Dermis microvascular lymphatic vessel endothelial cell (primary cell): ENCODE data around the gene TPCN2. TPM values are rescaled to one million over a fixed set of nuclear protein-coding genes. Genes with fewer than 3 reads are reported as not detected.
"Not testable (repeated sequence)": the region's sequence is repeated elsewhere in the genome, so short reads cannot be mapped to it uniquely, and the experiment has no call there.

ENCODE experiments used
- DNase-seq, 2 donors: peaks; one replicate each; pipeline versions ENCODE4 v3.0.0 to v3.0.0-alpha.2; 2010; ENCODE audit warnings: low read depth in 2 of 2
- total RNA-seq: library from RNA; depleted of rRNA; stranded (reverse); fragments of >200 nt; gene quantifications from 2 replicates; pipeline ENCODE4 v1.2.1, GENCODE V29; 2014

TPCN2 gene
- total RNA-seq, 1 donor from 2014 or later, result 9.1 TPM

DNA sequence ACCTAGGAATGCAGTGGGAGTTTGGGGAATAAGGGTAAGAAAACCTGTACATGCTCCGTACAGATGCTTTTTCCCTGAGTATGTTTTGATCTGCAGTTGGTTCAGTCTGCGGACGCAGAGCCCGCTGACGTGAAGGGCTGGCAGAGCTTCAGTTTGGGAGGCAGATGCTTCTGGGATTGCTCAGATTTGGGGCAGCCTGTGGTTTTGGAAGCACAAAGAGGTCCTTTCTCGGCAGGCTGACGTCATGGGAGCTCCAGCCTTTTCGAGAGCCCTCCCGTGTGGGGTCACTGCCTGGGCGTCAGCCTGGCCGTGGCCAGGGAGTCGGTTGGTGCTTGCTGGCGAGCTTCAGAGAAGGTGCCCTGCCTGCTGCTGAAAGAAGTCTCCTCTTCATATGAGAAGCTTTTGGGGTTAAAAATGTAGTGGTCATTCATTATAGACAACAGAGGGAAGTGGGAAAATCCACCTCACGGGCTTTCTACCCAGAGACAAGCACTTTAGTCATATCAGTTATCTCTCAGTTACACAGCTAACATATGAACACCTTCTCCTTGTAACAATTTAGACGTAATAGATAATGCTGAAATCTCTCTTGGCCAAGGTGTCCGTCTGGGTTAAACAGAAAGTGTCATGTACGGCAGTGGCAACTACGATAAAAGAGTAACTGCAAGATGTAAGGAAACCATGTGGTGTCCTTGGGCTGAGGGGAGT lies 26.8 kb downstream of the TPCN2 start:
- no peak for DNase-seq

DNA sequence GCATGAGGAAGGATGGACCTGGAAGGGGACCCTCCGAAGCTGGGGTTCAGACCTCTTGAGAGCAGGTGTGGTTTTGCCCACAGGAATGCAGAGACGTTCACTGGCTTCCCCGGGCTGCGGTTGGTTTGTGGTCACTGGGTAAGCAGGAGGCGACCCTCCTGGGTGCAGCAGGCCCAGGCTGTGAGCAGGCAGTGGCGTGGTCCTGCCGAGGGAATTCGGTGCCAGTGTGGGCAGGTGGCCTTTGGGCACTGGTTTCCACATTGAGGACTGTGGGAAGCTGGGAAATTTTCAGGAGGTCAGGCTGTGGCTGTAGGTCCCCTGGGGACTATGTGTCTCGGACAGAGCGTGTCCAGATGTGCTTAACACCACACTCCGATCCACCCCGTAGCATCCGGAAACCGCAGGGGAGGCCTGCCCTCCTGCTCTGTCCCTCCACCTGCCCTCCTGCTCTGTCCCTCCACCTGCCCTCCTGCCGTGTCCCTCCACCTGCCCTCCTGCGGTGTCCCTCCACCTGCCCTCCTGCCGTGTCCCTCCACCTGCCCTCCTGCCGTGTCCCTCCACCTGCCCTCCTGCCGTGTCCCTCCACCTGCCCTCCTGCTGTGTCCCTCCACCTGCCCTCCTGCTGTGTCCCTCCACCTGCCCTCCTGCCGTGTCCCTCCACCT lies 27.5 kb downstream of the TPCN2 start:
- DNase-seq, result no peak

- DNase-seq, result not testable (repeated sequence)
These were observed 28.2 kb downstream of the TPCN2 start for GRCh38 chr11:69076977-69077376.

DNA sequence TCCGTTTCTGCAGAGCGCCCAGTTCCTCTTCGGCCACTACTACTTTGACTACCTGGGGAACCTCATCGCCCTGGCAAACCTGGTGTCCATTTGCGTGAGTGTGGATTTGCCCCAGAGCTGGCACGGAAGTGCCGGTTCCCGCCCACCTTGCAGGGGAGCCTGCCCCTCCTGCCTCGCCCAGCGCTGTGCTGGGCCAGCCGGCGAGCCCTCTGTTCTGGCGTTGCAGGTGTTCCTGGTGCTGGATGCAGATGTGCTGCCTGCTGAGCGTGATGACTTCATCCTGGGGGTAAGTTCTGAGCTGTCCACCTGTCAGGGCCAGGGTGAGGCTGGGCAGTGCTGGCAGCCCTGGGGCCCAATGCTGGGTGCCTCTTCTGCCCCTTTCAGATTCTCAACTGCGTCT lies 29.8 kb downstream of the TPCN2 start:
- DNase-seq, result no peak

GRCh38 chr11:69078930-69079605 lies 30.3 kb downstream of the TPCN2 start:
- no peak for DNase-seq

DNA sequence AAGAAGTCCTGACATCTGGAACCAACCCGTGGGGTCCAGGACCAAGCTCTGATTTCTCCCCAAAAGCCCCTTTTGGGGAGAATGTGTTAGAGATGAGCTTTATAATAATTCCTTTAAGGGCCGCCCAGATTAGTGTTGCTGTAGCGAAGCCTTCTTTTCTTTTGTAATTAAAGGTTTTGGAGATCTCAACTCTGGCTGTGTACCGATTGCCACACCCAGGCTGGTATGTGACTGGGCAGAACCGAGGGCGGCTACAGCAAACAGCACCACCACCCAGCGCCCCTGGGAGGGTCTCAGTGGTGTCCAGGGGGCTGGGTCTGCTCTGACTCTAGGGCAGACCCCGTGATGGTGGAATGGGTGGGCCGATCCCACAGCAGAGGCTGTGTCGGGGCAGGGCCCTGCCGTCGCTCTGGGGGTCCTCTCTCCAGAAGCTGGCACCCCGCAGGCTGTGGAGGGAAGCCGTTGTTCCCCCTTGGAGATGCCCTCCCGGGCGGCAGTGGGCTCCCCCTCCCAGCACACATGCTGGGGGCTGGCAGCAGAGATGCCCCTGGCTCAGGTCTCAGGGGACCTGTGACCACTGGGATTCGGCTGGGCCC lies 31.0 kb downstream of the TPCN2 start:
- no peak for DNase-seq

DNA sequence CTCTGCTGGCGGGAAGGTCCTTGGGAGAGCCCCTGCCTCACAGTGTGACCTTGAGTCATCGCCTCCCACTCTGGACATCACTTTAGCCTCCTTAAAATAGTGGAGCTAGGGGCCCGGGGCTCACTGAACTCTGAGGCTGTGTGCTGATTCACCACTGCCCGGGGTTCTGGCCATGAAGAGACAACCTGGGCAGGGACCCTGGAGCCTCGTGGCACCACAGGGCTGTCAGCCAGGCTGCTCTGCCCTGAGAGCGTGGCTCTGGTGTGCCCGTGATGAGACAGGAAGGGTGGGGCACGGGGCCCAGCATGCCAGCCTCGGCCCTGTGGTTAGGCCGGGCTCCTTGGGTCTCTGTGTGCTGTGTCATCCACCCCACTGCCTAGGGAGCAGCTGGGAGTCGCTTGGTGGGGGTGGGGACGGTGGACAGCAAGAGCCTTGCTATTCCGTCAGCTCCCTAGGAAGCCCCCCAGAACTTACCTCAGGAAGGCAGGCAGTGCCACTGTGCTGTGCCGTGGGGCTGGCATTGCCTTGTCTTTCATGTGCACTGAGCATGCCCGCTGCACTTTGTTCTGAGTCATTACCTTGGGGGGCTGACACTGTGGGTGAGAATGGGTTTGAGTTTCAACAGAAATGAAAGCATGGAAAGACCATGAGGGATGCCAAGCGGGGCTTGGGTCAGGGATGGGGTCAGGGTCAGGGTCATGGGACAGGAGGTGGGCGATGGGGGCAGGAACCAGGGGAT lies 31.7 kb downstream of the TPCN2 start:
- no peak for DNase-seq

DNA sequence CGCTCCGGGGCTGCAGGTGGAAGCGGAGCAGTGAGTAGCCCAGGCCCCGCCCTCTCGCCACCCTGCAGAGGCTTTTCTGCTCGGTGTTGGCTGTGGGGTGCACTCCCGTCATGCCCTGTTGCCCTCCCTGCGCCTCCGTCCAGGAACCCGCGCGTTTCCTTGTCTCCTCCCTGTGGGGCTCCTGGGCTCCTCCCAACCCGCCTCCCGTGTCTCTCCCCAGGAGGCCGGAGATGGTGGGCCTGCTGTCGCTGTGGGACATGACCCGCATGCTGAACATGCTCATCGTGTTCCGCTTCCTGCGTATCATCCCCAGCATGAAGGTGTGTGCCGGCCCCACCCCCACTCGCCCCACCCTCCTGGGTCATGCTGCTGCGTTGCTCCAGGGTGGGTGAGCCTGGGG lies 32.4 kb downstream of the TPCN2 start:
- no peak for DNase-seq

DNA sequence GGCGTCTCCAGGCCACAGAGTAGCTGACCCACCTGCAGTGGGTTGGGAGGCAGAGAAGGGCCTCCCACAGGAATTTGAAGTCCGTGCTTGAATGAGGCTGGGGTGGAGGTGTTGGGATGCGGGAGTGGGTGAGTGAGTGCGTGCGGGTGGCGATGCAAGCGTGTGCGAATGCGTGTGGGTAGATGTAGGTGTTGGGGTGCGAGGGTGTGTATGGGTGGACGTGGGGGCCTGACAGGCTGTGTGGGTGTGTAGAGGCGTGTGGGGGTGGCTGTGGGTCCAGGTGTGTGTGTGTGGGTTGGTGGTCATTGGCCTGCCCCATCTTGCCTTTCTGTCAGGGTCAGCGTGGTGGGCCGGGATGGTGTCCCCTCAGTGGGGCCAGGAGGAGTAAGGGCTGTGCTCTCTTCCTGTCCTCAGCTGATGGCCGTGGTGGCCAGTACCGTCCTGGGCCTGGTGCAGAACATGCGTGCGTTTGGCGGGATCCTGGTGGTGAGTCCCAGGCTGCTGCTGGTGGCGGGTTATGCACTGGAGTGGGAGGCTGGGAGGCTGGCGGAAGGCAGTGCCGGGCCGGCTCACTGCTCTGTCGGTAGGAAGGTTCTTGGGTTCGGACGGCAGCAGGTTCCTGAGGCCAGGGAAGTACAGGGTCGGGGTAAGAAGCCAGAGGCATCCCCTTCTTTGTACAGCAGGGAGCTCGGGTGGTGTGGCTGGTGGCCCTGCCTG lies 35.0 kb downstream of the TPCN2 start:
- DNase-seq, result no peak

- DNase-seq, result no peak
These were observed 35.6 kb downstream of the TPCN2 start for GRCh38 chr11:69084371-69084770.

DNA sequence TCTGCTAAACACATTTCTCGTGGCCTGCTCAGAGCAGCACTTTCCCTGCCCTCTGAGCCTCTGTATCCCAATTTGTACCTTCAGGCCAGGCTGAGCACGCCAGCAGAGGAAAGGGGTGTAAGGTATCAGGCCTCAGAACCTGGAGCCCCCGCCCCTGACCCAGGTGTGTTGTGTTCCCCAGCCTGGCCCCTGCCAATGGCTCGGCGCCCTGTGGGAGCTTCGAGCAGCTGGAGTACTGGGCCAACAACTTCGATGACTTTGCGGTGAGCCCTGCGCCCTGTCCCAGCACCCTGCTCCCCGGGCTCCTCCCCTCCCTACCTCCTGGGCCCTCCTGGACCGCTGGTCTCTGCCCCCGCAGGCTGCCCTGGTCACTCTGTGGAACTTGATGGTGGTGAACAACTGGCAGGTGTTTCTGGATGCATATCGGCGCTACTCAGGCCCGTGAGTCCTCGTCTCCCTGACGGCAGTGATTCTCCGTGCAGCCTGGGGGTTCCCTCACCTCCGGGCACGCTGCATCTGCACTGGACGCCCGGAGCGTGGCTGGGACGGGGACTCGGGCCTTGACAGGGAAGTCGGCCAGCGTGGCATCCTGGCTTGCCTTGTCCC lies 36.9 kb downstream of the TPCN2 start:
- DNase-seq, result no peak

DNA sequence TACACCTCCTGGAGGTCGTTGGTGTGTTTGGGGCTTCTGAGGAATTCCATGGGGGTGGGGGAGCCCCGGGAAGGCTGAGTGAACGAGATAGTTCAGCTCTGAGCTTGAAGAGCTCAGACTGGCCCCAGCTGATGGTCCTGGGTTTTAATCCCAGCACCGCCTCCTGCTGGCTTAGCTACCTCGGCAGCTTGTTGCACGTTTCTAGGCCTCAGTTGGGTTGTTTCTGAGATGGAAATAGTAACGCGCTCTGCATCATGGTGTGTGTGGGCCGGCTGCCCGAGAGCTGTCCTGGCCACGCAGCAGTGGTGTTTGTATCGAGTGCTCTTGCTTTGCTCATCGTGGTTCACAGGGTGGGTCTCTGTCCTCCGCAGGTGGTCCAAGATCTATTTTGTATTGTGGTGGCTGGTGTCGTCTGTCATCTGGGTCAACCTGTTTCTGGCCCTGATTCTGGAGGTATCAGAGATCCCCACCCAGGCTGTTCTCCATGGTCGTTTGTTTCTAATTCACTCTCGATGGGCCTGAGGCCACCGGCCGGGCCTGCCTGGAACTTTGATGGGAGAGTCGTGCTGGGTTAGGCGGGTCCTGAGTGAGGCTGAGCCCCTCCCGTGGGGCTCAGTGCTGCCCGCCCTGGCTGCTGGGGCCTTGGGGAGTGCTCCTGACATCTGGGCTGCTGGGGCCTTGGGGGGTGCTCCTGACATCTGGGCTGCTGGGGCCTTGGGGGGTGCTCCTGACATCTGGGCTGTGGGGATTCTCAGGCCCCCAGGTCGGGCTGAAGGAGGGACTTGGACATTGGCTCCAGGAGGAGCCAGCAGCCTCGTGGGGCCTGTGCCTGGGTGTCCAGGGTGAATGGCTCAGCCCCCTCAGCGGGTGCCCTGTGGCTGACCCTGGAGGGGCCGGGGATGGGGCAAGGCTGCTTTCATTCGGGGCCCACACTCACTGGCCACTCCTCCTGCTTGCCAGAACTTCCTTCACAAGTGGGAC lies 37.7 kb downstream of the TPCN2 start:
- no peak for DNase-seq

DNA sequence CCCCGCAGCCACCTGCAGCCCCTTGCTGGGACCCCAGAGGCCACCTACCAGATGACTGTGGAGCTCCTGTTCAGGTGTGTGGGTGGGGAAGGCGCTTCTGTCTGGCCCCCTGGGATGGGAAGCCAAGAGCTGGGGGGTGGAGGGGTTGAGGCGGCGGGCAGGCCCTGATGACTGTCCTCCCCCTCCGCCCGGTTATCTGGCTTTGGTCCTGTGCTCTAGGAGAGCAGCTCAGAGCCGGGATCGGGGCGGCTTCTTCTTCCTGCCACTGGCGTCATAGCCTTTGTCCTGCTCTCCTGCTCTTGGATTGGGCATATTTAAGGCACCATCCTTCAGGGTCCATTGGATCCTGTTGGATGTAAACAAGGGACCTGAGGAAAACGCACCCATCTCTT lies 38.4 kb downstream of the TPCN2 start:
- DNase-seq, result no peak

DNA sequence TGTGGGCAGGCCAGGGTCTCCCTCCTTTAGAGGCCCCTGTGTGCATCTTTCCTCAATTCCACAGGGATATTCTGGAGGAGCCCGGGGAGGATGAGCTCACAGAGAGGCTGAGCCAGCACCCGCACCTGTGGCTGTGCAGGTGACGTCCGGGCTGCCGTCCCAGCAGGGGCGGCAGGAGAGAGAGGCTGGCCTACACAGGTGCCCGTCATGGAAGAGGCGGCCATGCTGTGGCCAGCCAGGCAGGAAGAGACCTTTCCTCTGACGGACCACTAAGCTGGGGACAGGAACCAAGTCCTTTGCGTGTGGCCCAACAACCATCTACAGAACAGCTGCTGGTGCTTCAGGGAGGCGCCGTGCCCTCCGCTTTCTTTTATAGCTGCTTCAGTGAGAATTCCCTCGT lies 39.1 kb downstream of the TPCN2 start:
- no peak for DNase-seq

GRCh38 chr11:69088676-69089146 lies 40.0 kb downstream of the TPCN2 start:
- peak; percentile 66 to 78 for DNase-seq

GRCh38 chr11:69089258-69089657 lies 40.5 kb downstream of the TPCN2 start:
- peak in 1 of 2 donors; percentile 33 for DNase-seq

DNA sequence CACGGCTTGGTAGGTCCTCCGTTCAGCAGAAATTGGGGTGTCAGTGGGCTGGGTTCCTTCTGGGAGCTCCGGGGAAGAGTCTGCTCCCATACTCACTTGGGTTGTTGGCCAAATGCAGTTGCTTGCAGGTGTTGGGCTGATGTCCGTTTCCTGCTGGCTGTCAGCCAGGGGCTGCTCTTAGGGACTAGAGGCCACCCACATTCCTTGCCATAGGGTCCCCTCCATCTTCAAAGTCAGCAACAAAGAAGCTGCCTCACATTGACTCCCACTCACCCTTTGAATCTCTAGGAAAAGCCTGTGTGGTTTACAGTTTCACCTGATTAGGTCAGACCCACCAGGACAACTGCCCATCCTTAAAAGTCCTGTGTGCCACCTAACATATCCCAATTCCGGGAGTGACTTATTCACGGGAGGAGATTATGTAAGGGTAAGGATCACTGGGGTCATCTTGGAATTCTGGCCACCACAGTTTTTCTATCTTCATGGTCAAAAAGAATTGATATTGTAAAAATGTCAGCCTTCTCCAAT lies 43.0 kb downstream of the TPCN2 start:
- no peak for DNase-seq

GRCh38 chr11:69092263-69092662 lies 43.5 kb downstream of the TPCN2 start:
- DNase-seq, result no peak

DNA sequence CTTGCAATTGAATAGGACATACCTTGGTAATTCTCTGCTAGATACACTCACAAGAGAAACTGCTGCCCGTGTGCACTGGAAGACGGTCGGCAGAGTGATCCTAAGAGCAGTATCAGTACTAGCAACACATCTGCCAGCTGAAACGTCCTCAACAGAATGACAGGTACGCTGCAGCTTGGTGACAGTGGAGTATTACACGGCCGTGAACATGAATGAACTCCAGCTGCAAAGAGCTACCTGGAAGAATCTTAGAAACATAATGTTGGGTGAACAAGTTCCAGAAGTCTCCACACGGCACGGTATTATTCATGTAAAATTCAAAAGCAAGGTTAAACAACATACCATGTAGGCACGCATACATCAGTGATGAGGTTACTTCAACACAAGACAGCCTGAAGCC lies 44.4 kb downstream of the TPCN2 start:
- no peak for DNase-seq
